ENCODE measurements around the gene SAE1. TPM values are rescaled to one million over a fixed set of nuclear protein-coding genes. Genes with fewer than 3 reads are reported as not detected.
A peak's percentile ranks its signal among the peaks of the same experiment; 100 is the strongest.

SAE1 gene
- total and polyA plus RNA-seq, 10 of the 15 experiments (the other 5 are each of a cell fraction or from before 2014, with no cell fraction given) = 62.0 to 246 (median 148) TPM

- TF ChIP-seq CEBPZ (IDR thresholded peaks at IDR 0.05; ENCODE audit: low read depth, low read length) = no peak
- TF ChIP-seq POLR2AphosphoS2 (IDR thresholded peaks at IDR 0.05; ENCODE audit: low read depth, low read length) = no peak
- TF ChIP-seq ZNF592 (IDR thresholded peaks at IDR 0.05) = no peak
- peak; percentile 67 for TF ChIP-seq NRF1 (conservative IDR thresholded peaks at IDR 0.05; ENCODE audit: low read depth, low read length)
- peak; percentile 75; the same call in 1 of the 2 replicates for TF ChIP-seq MXI1 (IDR thresholded peaks at IDR 0.05; ENCODE audit: low read depth, low read length)
- TF ChIP-seq ATF3 (IDR thresholded peaks at IDR 0.05; ENCODE audit: borderline replicate concordance, extremely low read depth, low read depth, low read length) = peak; percentile 91; the same call in 1 of the 2 replicates
- no peak for TF ChIP-seq TCF3 (IDR thresholded peaks at IDR 0.05; ENCODE audit: borderline replicate concordance, insufficient read depth, low read depth, low read length)
- TF ChIP-seq SPI1 (IDR thresholded peaks at IDR 0.05; ENCODE audit: borderline replicate concordance, insufficient read depth, low read depth, low read length) = no peak
- TF ChIP-seq PAX8 (IDR thresholded peaks at IDR 0.05) = no peak
- no peak for TF ChIP-seq TCF7 (IDR thresholded peaks at IDR 0.05; ENCODE audit: borderline replicate concordance)
- TF ChIP-seq RELB (IDR thresholded peaks at IDR 0.05; ENCODE audit: low read depth) = peak; percentile 70; the same call in 1 of the 2 replicates
- no peak; the same call in 1 of the 2 replicates for TF ChIP-seq GATAD2B (conservative IDR thresholded peaks at IDR 0.05; ENCODE audit: low read depth)
- TF ChIP-seq FOXK2 (IDR thresholded peaks at IDR 0.05) = no peak
- peak; percentile 55 for TF ChIP-seq ZBTB11 (CRISPR knock-in tag; IDR thresholded peaks at IDR 0.05)
- TF ChIP-seq CHD1 (IDR thresholded peaks at IDR 0.05; ENCODE audit: low read depth, low read length) = 0 out of 2 replicates have a peak, but pooled peaks have one; percentile 63
These were observed at the start of gene SAE1 (continued) for GRCh38 chr19:47130589-47131227.

All from GM12878 (cell line).